ENCODE measurements around the gene FBLN2.

The FBLN2 gene

GRCh38 chr3:13683772-13684171 is 134.8 kb downstream of the FBLN2 start:
- Histone ChIP-seq H3K27ac (replicated peaks) (no peak overlapping the region), H3K4me3 (replicated peaks; ENCODE audit: insufficient read depth, low read length) (no peak overlapping the region), H3K27me3 (ENCODE audit: insufficient read depth, poor library complexity, severe bottlenecking) (no peaks in the 10 kb centered on the region)
- TF ChIP-seq CTCF (IDR thresholded peaks at IDR 0.05; ENCODE audit: insufficient read depth, low read length) = no peak
- TF ChIP-seq GABPA (IDR thresholded peaks at IDR 0.05; ENCODE audit: low read depth) = no peak
- TF ChIP-seq SPI1 (IDR thresholded peaks at IDR 0.05; ENCODE audit: borderline replicate concordance, low read depth) = no peak
- DNase-seq (ENCODE audit: low read depth in 1 of 2, low spot score in 1 of 2) = no peak

GRCh38 chr3:13684350-13684749 is 135.4 kb downstream of the FBLN2 start:
- no peak overlapping the region for H3K4me3 ChIP-seq (replicated peaks; ENCODE audit: insufficient read depth, low read length)
- DNase-seq (ENCODE audit: low read depth in 1 of 2, low spot score in 1 of 2) = no peak
- TF ChIP-seq POLR2AphosphoS5 (IDR thresholded peaks at IDR 0.05; ENCODE audit: low read depth) (no peak), CTCF (IDR thresholded peaks at IDR 0.05; ENCODE audit: insufficient read depth, low read length) (no peak), GABPA (IDR thresholded peaks at IDR 0.05; ENCODE audit: low read depth) (no peak), REST (IDR thresholded peaks at IDR 0.05; ENCODE audit: insufficient replicate concordance, low read depth) (no peak), SPI1 (IDR thresholded peaks at IDR 0.05; ENCODE audit: borderline replicate concordance, low read depth) (no peak)
- H3K27ac ChIP-seq (replicated peaks) = no peak overlapping the region
- no peaks in the 10 kb centered on the region for H3K27me3 ChIP-seq (ENCODE audit: insufficient read depth, poor library complexity, severe bottlenecking)

GRCh38 chr3:13684854-13685253 is 135.9 kb downstream of the FBLN2 start:
- Histone ChIP-seq H3K27ac (replicated peaks) (no peak overlapping the region), H3K27me3 (ENCODE audit: insufficient read depth, poor library complexity, severe bottlenecking) (no peaks in the 10 kb centered on the region)
- TF ChIP-seq POLR2AphosphoS5 (IDR thresholded peaks at IDR 0.05; ENCODE audit: low read depth) (no peak), CTCF (IDR thresholded peaks at IDR 0.05; ENCODE audit: insufficient read depth, low read length) (no peak), SPI1 (IDR thresholded peaks at IDR 0.05; ENCODE audit: borderline replicate concordance, low read depth) (no peak)

GRCh38 chr3:13685721-13686120 is 136.8 kb downstream of the FBLN2 start:
- Histone ChIP-seq H3K27me3 (ENCODE audit: insufficient read depth, poor library complexity, severe bottlenecking) (no peaks in the 10 kb centered on the region), H3K4me3 (replicated peaks; ENCODE audit: insufficient read depth, low read length) (no peak overlapping the region), H3K27ac (replicated peaks) (no peak overlapping the region)
- TF ChIP-seq REST (IDR thresholded peaks at IDR 0.05; ENCODE audit: insufficient replicate concordance, low read depth) = no peak
- DNase-seq (ENCODE audit: low read depth in 1 of 2, low spot score in 1 of 2) = no peak

More at GRCh38 chr3:13684854-13685253, 135.9 kb downstream of the FBLN2 start:
- DNase-seq (ENCODE audit: low read depth in 1 of 2, low spot score in 1 of 2) = no peak
- no peak overlapping the region for H3K4me3 ChIP-seq (replicated peaks; ENCODE audit: insufficient read depth, low read length)

Data from HL-60 (cell line).